Left ventricle myocardium inferior (tissue), 1 donor: ENCODE results near the gene GNA14. TPM values are rescaled to one million over a fixed set of nuclear protein-coding genes. Genes with fewer than 3 reads are reported as not detected.

ENCODE experiments used
- DNase-seq: peaks from one replicate; pipeline ENCODE4 v3.0.0-alpha.2; 2020
- H3K27ac ChIP-seq: fragments of 200-600 bp; replicated peaks from 2 replicates; pipeline ENCODE4 v1.8.0; 2021
- H3K27me3 ChIP-seq: fragments of 200-600 bp; 2 replicates; pipeline ENCODE4 v1.8.0; 2021; ENCODE audit warnings: low read depth
- H3K36me3 ChIP-seq: fragments of 200-600 bp; 2 replicates; pipeline ENCODE4 v1.8.0; 2021
- H3K4me1 ChIP-seq: fragments of 200-600 bp; 2 replicates; pipeline ENCODE4 v1.8.0; 2021
- H3K4me3 ChIP-seq: fragments of 200-600 bp; 2 replicates; pipeline ENCODE4 v1.8.0; 2021; ENCODE audit warnings: mild to moderate bottlenecking, moderate library complexity
- H3K9me3 ChIP-seq: fragments of 200-600 bp; replicated peaks from 2 replicates; pipeline ENCODE4 v1.8.0; 2021
- intact Hi-C: fragments of 100-400 bp; cut with micrococcal nuclease; formaldehyde crosslinking; loops from one replicate; pipeline ENCODE4 v1.11.0; 2022
- total RNA-seq: library from RNA; stranded (reverse); fragmentation: NEBNext Ultra II Directional; extraction: Animal tissue kit (Norgen Biotek cat#: 25700); gene quantifications from one replicate; pipeline ENCODE4 v1.2.1, GENCODE V29; 2021
- TF ChIP-seq, protein P1 (sequence below): fragments of 200-600 bp; IDR thresholded peaks from 2 replicates; pipeline ENCODE4 v1.8.0; 2021; ENCODE audit warnings: antibody characterized with exemption, mild to moderate bottlenecking, borderline replicate concordance
- donor health status: DM: no; HTN: yes; CAD: no; lungs with severe emphysema.

The GNA14 gene
- total RNA-seq, 1 donor from 2014 or later: 2.2 TPM

DNA sequence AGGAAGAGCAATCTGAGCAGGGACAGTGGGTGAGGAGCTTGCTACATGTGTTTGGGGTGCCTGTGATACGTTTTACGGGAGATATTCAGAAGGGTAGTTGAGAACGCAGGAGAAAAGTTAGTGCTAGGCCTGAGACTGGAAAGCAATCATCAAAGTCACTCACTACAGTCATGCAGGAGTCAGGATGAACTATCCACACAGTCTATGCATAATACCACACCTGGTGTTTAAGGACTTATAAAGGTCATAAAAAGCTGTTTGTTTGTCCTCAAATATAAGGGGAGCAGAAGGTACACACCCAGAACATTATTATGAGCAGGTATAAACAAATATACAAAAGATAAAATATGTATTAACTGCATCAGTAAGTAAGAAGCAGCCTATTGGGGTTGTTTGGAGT is 176.6 kb downstream of the GNA14 start:
- H3K36me3 ChIP-seq: no peaks in the 10 kb centered on the region
- no peak overlapping the region for H3K4me3 ChIP-seq
- DNase-seq: no peak
- TF ChIP-seq, protein P1, sequence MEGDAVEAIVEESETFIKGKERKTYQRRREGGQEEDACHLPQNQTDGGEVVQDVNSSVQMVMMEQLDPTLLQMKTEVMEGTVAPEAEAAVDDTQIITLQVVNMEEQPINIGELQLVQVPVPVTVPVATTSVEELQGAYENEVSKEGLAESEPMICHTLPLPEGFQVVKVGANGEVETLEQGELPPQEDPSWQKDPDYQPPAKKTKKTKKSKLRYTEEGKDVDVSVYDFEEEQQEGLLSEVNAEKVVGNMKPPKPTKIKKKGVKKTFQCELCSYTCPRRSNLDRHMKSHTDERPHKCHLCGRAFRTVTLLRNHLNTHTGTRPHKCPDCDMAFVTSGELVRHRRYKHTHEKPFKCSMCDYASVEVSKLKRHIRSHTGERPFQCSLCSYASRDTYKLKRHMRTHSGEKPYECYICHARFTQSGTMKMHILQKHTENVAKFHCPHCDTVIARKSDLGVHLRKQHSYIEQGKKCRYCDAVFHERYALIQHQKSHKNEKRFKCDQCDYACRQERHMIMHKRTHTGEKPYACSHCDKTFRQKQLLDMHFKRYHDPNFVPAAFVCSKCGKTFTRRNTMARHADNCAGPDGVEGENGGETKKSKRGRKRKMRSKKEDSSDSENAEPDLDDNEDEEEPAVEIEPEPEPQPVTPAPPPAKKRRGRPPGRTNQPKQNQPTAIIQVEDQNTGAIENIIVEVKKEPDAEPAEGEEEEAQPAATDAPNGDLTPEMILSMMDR: no peak
- peaks cover 4% of the 10 kb centered on the region for H3K4me1 ChIP-seq
- intact Hi-C loops: no loop called here
- H3K27ac ChIP-seq: no peak overlapping the region
- no peaks in the 10 kb centered on the region for H3K27me3 ChIP-seq
- H3K9me3 ChIP-seq: peaks cover 31% of the 10 kb centered on the region

- Histone ChIP-seq H3K27ac (no peak overlapping the region), H3K36me3 (no peaks in the 10 kb centered on the region), H3K4me3 (no peak overlapping the region), H3K4me1 (no peaks in the 10 kb centered on the region), H3K9me3 (peaks cover 25% of the 10 kb centered on the region), H3K27me3 (no peaks in the 10 kb centered on the region)
- intact Hi-C loops: no loop called here
- TF ChIP-seq, protein P1: no peak
- no peak for DNase-seq
These were observed 178.4 kb downstream of the GNA14 start for GRCh38 chr9:77469515-77470231.

DNA sequence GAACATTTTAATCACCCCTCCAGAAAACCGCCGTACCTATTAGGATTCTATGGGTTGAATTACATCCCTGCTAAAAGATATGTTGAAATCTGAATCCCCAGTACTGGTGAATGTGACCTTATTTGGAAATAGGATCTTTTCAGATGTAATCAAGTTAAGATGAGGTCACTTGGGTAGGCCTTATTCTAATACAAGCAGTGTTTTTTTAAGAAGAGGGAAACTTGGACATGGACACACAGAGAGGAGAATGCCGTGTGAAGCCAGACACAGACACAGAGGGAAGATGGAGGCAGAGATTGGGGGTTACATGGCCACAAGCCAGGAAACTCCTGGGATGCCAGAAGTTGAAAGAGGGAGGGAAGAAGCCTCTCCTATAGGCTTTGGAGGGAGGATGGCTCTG is 183.5 kb downstream of the GNA14 start:
- Histone ChIP-seq H3K27me3 (no peaks in the 10 kb centered on the region), H3K4me1 (no peaks in the 10 kb centered on the region), H3K9me3 (no peaks in the 10 kb centered on the region), H3K4me3 (no peak overlapping the region), H3K27ac (no peak overlapping the region), H3K36me3 (no peaks in the 10 kb centered on the region)
- intact Hi-C loops: no loop called here
- DNase-seq: no peak
- TF ChIP-seq, protein P1: no peak

- intact Hi-C loops: no loop called here
- peaks cover under 1% of the 10 kb centered on the region for H3K4me1 ChIP-seq
- H3K27me3 ChIP-seq: no peaks in the 10 kb centered on the region
- H3K9me3 ChIP-seq: no peaks in the 10 kb centered on the region
- DNase-seq: no peak
- H3K36me3 ChIP-seq: no peaks in the 10 kb centered on the region
- TF ChIP-seq, protein P1: no peak
- no peak overlapping the region for H3K27ac ChIP-seq
- no peak overlapping the region for H3K4me3 ChIP-seq
These were observed 185.0 kb downstream of the GNA14 start for GRCh38 chr9:77463151-77463550.

DNA sequence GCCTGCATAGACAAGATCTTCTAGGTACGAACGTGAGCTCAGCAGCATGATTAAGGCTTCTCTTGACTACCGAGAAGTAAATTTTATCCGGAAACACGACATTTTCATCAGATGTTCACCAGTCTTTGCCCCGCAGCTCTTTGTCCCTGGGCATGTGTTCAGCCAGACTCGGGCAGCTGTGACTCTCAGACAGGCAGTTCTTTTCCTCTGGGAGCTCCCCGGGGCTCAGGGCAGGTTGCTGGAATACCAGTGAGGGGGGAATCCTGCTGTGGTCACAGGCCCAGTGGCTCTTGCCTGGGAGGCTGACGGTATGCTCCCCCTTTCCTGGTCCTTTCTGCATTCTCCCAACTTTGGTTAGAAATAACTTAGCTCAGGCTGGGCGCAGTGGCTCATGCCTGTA is 186.1 kb downstream of the GNA14 start:
- no peaks in the 10 kb centered on the region for H3K36me3 ChIP-seq
- TF ChIP-seq, protein P1: no peak
- no peak overlapping the region for H3K27ac ChIP-seq
- H3K9me3 ChIP-seq: no peaks in the 10 kb centered on the region
- H3K27me3 ChIP-seq: no peaks in the 10 kb centered on the region
- intact Hi-C loops: no loop called here
- H3K4me3 ChIP-seq: no peak overlapping the region
- no peak for DNase-seq
- peaks cover 10% of the 10 kb centered on the region for H3K4me1 ChIP-seq
